ENCODE results near the gene ALOX5.

Gene ALOX5

GRCh38 chr10:45453639-45454255, 79.7 kb downstream of the ALOX5 start:
- Histone ChIP-seq H3K9ac (ENCODE audit: low read depth, low read length) (no peak overlapping the region), H3K4me1 (ENCODE audit: control insufficient read depth, insufficient read depth, low read length) (no peaks in the 10 kb centered on the region), H3K9me3 (replicated peaks; ENCODE audit: low read length) (no peaks in the 10 kb centered on the region), H3K27me3 (ENCODE audit: control insufficient read depth, insufficient read depth, low read length) (no peaks in the 10 kb centered on the region), H3K4me3 (ENCODE audit: low read length) (no peak overlapping the region), H3K36me3 (ENCODE audit: insufficient read depth, low read length) (no peaks in the 10 kb centered on the region), H3K4me2 (ENCODE audit: low read length) (no peak overlapping the region)

GRCh38 chr10:45454262-45454661, 80.2 kb downstream of the ALOX5 start:
- H3K27me3 ChIP-seq (ENCODE audit: control insufficient read depth, insufficient read depth, low read length): no peaks in the 10 kb centered on the region
- no peaks in the 10 kb centered on the region for H3K36me3 ChIP-seq (ENCODE audit: insufficient read depth, low read length)
- H3K4me2 ChIP-seq (ENCODE audit: low read length): no peak overlapping the region
- H3K9ac ChIP-seq (ENCODE audit: low read depth, low read length): no peak overlapping the region
- no peaks in the 10 kb centered on the region for H3K4me1 ChIP-seq (ENCODE audit: control insufficient read depth, insufficient read depth, low read length)
- no peaks in the 10 kb centered on the region for H3K9me3 ChIP-seq (replicated peaks; ENCODE audit: low read length)
- no peak overlapping the region for H3K4me3 ChIP-seq (ENCODE audit: low read length)

DNA sequence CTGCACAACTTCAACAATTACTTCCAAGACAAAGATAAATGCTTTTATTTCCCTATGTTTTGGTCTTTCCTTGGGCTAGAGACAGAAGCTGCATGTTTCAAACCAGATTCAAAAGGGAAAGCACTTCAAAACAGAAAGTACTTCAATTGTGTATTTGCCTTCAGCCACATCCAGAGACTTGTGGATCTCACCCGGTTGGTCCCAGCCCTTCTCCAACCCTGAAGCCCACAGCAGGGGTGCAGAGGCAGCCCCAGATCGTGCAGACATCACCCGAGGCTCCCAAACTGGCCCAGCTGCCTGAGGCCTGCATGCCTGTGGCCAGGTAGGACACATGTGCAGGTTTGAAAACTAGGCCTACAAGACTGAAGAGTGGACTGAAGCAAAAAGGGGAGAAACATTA, 80.8 kb downstream of the ALOX5 start:
- H3K9ac ChIP-seq (ENCODE audit: low read depth, low read length): no peak overlapping the region
- H3K4me2 ChIP-seq (ENCODE audit: low read length): no peak overlapping the region
- no peaks in the 10 kb centered on the region for H3K36me3 ChIP-seq (ENCODE audit: insufficient read depth, low read length)
- H3K4me1 ChIP-seq (ENCODE audit: control insufficient read depth, insufficient read depth, low read length): no peaks in the 10 kb centered on the region
- H3K9me3 ChIP-seq (replicated peaks; ENCODE audit: low read length): no peaks in the 10 kb centered on the region
- H3K27me3 ChIP-seq (ENCODE audit: control insufficient read depth, insufficient read depth, low read length): no peaks in the 10 kb centered on the region
- H3K4me3 ChIP-seq (ENCODE audit: low read length): no peak overlapping the region

GRCh38 chr10:45456233-45456632, 82.2 kb downstream of the ALOX5 start:
- Histone ChIP-seq H3K36me3 (ENCODE audit: insufficient read depth, low read length) (no peaks in the 10 kb centered on the region), H3K4me2 (ENCODE audit: low read length) (no peak overlapping the region), H3K4me1 (ENCODE audit: control insufficient read depth, insufficient read depth, low read length) (no peaks in the 10 kb centered on the region), H3K9me3 (replicated peaks; ENCODE audit: low read length) (no peaks in the 10 kb centered on the region), H3K9ac (ENCODE audit: low read depth, low read length) (no peak overlapping the region), H3K27me3 (ENCODE audit: control insufficient read depth, insufficient read depth, low read length) (no peaks in the 10 kb centered on the region), H3K4me3 (ENCODE audit: low read length) (no peak overlapping the region)

DNA sequence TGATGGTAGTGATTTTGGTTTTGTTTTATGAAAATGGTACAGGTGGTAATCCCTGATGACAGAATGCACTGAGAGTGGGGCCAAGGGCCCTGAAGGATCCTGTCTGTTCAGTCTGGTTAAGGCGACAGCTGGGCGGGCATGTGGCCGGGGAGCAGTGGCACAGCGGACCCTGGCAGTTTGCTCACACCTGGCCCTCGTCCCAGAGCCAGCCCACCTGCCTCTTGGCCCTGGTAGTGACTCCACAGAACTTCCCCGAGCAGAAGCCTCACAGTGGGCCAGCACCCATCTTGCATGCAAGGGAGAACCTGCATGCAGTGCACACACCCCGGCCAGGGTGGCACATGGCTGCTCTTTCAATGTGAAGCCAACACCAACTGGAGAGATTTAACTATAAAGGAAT, 82.8 kb downstream of the ALOX5 start:
- no peak overlapping the region for H3K9ac ChIP-seq (ENCODE audit: low read depth, low read length)
- no peaks in the 10 kb centered on the region for H3K36me3 ChIP-seq (ENCODE audit: insufficient read depth, low read length)
- H3K4me1 ChIP-seq (ENCODE audit: control insufficient read depth, insufficient read depth, low read length): no peaks in the 10 kb centered on the region
- no peak overlapping the region for H3K4me2 ChIP-seq (ENCODE audit: low read length)
- no peaks in the 10 kb centered on the region for H3K9me3 ChIP-seq (replicated peaks; ENCODE audit: low read length)
- H3K27me3 ChIP-seq (ENCODE audit: control insufficient read depth, insufficient read depth, low read length): no peaks in the 10 kb centered on the region
- H3K4me3 ChIP-seq (ENCODE audit: low read length): no peak overlapping the region

GRCh38 chr10:45457487-45457886, 83.5 kb downstream of the ALOX5 start:
- no peak overlapping the region for H3K9ac ChIP-seq (ENCODE audit: low read depth, low read length)
- H3K9me3 ChIP-seq (replicated peaks; ENCODE audit: low read length): no peaks in the 10 kb centered on the region
- H3K4me1 ChIP-seq (ENCODE audit: control insufficient read depth, insufficient read depth, low read length): no peaks in the 10 kb centered on the region
- no peaks in the 10 kb centered on the region for H3K36me3 ChIP-seq (ENCODE audit: insufficient read depth, low read length)
- H3K4me3 ChIP-seq (ENCODE audit: low read length): no peak overlapping the region
- no peak overlapping the region for H3K4me2 ChIP-seq (ENCODE audit: low read length)
- no peaks in the 10 kb centered on the region for H3K27me3 ChIP-seq (ENCODE audit: control insufficient read depth, insufficient read depth, low read length)

DNA sequence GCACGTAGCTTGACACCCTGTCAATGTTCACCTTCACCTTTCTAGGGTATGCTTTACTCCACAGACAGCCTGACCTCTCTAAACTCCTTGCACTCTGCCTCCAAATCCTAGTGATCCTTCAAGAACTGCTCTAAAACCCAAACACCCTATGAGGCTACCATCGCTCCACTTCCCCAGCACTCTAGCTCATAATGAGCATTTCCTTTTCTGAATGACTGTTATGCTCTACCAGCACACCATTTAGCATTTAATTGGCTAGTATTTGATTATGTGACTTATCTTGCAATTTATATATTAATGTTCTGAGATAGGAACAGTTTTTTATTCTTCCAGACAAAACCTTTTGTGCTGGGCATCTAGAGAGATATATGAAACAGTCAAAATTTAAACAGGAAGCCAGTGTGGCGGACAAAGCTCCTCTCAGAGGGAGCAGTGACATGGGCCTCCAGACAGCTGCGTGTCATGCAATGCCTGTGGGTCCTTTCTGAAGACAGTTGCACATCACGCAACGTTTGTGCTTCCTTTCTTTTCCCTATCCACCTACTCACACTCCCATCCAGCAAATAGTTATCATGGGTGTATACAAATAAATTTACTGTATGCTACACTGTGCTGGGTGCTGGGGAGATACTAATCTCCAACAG, 86.3 kb downstream of the ALOX5 start:
- Histone ChIP-seq H3K4me1 (ENCODE audit: control insufficient read depth, insufficient read depth, low read length) (no peaks in the 10 kb centered on the region), H3K9me3 (replicated peaks; ENCODE audit: low read length) (no peaks in the 10 kb centered on the region), H3K36me3 (ENCODE audit: insufficient read depth, low read length) (no peaks in the 10 kb centered on the region), H3K4me2 (ENCODE audit: low read length) (no peak overlapping the region), H3K4me3 (ENCODE audit: low read length) (no peak overlapping the region), H3K27me3 (ENCODE audit: control insufficient read depth, insufficient read depth, low read length) (no peaks in the 10 kb centered on the region), H3K9ac (ENCODE audit: low read depth, low read length) (no peak overlapping the region)

- H3K4me2 ChIP-seq (ENCODE audit: low read length): no peak overlapping the region
- no peaks in the 10 kb centered on the region for H3K36me3 ChIP-seq (ENCODE audit: insufficient read depth, low read length)
- no peaks in the 10 kb centered on the region for H3K4me1 ChIP-seq (ENCODE audit: control insufficient read depth, insufficient read depth, low read length)
- no peaks in the 10 kb centered on the region for H3K9me3 ChIP-seq (replicated peaks; ENCODE audit: low read length)
- no peak overlapping the region for H3K4me3 ChIP-seq (ENCODE audit: low read length)
- H3K27me3 ChIP-seq (ENCODE audit: control insufficient read depth, insufficient read depth, low read length): no peaks in the 10 kb centered on the region
- H3K9ac ChIP-seq (ENCODE audit: low read depth, low read length): no peak overlapping the region
Observed at GRCh38 chr10:45461034-45461433, 87.0 kb downstream of the ALOX5 start.

DNA sequence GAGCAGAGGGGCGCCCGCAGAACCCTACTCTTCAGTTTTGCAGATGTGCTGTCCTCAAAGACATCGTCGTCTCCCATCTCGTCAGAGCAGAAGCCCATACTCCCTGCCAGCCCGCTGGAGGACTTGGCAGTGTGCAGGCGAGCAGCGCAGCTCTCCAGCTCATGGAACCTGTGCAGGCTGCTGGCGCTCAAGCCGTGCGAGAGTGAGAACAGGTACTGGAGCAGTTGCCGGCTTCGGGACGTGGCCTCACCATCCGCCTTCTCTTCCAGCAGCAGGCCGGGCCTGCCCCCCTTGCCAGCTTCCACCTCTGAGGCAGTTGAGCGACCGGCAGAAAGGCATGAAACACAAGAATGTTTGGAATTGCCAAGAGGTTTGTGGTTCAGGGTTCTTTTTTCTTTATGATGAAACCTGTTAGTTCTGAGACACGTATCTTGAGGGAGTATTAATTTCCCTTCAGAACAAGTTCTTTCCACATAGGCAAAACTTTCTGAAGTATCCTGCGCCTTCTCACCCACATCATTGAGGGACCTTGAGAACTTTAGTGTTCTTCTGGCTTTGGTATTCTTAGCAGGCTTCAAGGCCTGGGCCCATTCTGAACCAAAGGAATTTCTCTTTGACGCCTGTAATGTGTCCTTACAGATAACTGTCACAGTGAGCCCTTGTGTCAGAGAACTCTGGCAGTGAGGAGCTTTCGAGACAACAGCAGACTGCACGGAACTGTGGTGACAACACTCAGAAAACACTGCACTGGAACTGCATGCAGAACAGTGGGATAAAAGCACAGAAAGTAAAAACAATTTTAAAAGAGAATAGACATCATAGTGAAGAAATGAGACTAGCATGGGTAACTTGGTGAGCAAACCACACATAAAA, 89.5 kb downstream of the ALOX5 start:
- H3K9ac ChIP-seq (ENCODE audit: low read depth, low read length): no peak overlapping the region
- H3K9me3 ChIP-seq (replicated peaks; ENCODE audit: low read length): no peaks in the 10 kb centered on the region
- H3K27me3 ChIP-seq (ENCODE audit: control insufficient read depth, insufficient read depth, low read length): no peaks in the 10 kb centered on the region
- H3K4me3 ChIP-seq (ENCODE audit: low read length): no peak overlapping the region
- H3K4me2 ChIP-seq (ENCODE audit: low read length): no peak overlapping the region
- H3K36me3 ChIP-seq (ENCODE audit: insufficient read depth, low read length): no peaks in the 10 kb centered on the region
- no peaks in the 10 kb centered on the region for H3K4me1 ChIP-seq (ENCODE audit: control insufficient read depth, insufficient read depth, low read length)

GRCh38 chr10:45464958-45465567, 91.0 kb downstream of the ALOX5 start:
- H3K4me2 ChIP-seq (ENCODE audit: low read length): no peak overlapping the region
- no peak overlapping the region for H3K4me3 ChIP-seq (ENCODE audit: low read length)
- H3K36me3 ChIP-seq (ENCODE audit: insufficient read depth, low read length): no peaks in the 10 kb centered on the region
- no peak overlapping the region for H3K9ac ChIP-seq (ENCODE audit: low read depth, low read length)
- no peaks in the 10 kb centered on the region for H3K4me1 ChIP-seq (ENCODE audit: control insufficient read depth, insufficient read depth, low read length)
- H3K9me3 ChIP-seq (replicated peaks; ENCODE audit: low read length): no peaks in the 10 kb centered on the region
- no peaks in the 10 kb centered on the region for H3K27me3 ChIP-seq (ENCODE audit: control insufficient read depth, insufficient read depth, low read length)

DNA sequence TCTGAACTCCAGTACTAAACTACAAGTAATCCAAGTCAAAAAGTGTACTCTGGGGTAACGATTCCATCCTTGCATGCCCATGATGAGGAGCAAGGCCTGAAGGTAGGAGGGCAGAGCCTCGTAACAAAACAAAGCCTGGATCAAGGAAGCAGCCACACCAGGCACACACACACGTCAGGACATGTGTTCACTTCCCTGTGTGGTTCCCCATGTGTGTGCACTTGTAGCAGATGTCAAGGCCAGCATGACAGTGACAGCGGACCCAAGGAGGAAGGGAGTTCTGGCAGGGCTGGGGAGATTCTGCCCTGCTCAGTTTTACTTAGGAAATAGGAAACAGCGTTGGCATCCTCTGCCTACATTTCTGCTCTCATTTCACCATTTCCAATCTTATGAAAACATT, 92.8 kb downstream of the ALOX5 start:
- Histone ChIP-seq H3K9me3 (replicated peaks; ENCODE audit: low read length) (no peaks in the 10 kb centered on the region), H3K4me2 (ENCODE audit: low read length) (no peak overlapping the region), H3K27me3 (ENCODE audit: control insufficient read depth, insufficient read depth, low read length) (no peaks in the 10 kb centered on the region), H3K4me3 (ENCODE audit: low read length) (no peak overlapping the region), H3K9ac (ENCODE audit: low read depth, low read length) (no peak overlapping the region), H3K36me3 (ENCODE audit: insufficient read depth, low read length) (no peaks in the 10 kb centered on the region), H3K4me1 (ENCODE audit: control insufficient read depth, insufficient read depth, low read length) (no peaks in the 10 kb centered on the region)

All from skeletal muscle satellite cell (primary cell).